LNCAP (cell line): ENCODE results near the gene PGA5.

Source experiments
- TF ChIP-seq, protein P1 (sequence below): fragments of 450-650 bp; IDR thresholded peaks from 2 replicates; pipeline ENCODE4 v1.5.1; 2017; ENCODE audit warnings: mild to moderate bottlenecking

The PGA5 gene

DNA sequence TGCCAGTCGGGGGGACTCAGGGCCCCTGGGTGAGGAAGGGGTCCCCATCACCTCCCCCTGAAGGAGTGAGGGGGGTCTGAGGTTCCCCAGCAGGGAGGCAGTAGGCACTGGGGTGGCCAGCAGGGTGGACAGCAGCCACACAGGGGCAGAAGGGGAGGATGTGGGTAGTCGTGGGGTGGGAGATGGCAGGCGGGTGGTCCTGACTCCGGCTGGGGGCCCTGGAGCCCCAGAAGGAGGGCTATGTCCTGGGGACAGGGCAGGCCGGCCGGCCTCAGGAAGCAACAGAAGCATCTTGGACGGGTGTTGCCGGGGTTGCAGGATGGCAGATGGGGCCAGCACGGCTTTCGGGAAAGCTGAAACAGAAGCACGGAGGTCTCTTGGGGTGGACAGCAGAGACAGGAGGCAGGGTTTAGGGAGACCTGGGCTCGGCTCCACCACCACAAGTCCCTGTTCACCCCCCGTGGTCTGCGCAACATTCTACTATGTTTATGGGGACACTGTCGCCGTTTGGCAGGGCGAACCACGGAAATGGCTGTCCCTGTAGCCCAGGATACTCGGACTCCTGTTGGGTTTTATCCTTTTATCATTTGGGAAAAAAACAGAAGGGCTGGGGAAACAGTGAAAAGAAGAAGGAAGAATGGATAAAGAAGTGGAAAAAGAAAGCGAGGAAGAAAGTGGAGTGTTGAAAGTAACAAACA, 40.1 kb downstream of the PGA5 start:
- TF ChIP-seq, protein P1, sequence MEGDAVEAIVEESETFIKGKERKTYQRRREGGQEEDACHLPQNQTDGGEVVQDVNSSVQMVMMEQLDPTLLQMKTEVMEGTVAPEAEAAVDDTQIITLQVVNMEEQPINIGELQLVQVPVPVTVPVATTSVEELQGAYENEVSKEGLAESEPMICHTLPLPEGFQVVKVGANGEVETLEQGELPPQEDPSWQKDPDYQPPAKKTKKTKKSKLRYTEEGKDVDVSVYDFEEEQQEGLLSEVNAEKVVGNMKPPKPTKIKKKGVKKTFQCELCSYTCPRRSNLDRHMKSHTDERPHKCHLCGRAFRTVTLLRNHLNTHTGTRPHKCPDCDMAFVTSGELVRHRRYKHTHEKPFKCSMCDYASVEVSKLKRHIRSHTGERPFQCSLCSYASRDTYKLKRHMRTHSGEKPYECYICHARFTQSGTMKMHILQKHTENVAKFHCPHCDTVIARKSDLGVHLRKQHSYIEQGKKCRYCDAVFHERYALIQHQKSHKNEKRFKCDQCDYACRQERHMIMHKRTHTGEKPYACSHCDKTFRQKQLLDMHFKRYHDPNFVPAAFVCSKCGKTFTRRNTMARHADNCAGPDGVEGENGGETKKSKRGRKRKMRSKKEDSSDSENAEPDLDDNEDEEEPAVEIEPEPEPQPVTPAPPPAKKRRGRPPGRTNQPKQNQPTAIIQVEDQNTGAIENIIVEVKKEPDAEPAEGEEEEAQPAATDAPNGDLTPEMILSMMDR, result no peak

DNA sequence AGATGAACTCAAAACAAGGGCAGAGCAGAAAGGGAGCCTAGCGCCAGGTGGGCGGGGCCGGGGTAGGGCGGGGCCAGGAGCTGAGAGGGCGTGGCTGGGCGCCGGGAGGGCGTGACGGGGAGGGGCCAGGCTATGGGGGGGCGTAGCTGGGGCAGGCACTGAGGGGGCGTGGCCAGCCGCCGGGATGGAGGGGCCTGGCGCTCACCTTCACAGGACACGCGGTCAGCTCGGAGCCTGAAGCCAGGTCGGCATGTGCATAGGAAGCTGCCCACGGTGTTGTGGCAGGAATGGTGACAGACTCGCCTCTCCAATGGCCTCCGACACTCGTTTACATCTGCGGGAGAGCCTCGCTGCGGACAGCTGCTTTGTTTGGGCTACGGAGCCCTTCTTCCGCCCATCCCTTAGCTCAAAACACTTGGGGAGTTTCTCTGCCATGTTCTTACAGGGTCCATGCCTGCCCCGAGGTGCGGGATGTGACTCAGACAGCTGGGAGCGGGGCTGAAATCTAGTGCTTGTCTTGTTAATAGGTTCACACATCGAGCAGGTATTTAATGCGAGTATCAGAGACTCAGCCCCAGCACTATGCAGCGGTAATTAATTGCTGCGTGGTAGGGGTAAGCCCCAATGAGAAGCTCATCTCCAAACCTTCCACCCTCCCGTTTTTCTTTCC, 40.7 kb downstream of the PGA5 start:
- TF ChIP-seq, protein P1, result no peak

DNA sequence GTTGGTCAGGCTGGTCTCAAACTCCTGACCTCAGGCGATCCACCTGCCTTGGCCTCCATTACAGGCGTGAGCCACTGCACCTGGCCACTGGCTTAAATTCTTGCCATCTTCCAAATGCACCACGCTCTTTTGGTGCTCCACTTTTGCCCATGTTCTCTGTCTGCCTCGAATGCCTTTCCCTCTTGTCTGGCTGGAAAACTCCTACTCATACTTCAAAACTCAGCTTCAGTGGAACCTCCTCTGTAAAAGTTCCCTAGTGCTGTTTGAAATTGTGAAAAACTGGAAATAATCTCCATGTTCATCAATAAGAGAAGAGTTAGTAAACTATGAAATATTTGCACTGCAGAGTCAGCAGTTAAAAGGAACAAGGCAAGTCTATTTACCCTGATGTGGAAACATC, 42.6 kb downstream of the PGA5 start:
- TF ChIP-seq, protein P1, result no peak

DNA sequence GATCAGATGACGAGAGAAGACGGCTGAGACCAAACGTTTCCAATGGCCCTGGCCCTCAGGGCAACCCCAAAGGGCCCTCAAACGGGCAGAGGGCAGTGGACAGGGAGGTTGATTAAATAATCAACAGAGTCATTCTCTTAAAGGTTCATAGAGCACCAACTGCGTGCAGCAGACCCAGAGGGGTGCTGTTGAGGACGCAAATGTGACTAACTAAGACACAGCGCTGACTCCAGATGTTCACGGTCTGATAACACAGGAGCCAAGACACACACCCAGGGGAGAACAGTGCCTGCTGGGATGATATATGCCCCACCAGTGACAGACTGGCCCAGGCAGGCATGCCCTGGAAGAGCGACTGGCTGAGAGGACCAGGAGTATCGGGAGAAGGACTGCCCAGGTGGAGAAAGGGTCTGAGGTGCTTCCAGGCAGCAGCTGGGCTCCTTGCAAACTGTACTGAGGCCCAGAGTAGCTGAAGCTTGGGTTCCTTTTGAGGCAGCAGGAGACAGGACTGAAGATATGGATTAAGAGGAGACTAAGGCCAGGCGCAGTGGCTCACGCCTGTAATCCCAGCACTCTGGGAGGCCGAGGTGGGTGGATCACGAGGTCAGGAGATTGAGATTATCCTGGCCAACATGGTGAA, 46.5 kb downstream of the PGA5 start:
- TF ChIP-seq, protein P1, result no peak

DNA sequence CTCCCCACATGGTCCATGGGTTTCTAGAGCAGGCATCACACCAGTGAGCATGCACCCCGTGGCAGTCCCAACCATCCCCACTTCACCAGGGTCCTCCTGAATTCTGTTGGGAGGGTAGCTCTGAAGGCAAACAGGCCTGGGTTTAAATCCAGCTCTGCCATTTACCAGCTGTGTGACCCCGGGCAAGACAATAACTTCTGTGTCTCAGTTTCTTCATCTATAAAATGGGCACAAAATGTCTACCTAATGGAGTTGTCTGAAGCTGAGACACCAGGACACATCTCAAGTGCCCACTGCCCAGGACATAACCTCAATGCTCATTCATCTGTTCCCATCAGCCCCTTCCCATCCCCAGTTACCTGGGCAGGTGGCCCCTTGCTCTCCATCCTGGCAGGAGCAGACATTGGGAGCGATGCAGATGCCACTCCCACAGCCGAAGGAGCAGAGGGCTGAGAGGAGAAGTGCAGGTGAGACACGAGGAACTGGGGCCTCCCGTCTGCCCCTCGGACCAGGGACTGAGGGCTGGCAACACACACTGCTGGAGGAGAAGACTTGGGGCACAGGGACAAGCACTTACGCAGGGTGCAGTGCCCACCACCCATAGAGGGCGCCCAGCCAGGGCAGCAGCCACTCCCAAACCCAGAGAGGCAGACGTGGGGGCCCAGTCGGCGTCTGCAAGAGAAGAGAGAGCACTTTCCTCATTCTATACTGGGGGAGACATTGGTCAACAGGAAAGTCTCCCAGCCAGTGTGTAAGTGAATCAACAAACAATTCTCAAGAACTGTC, 50.1 kb downstream of the PGA5 start:
- TF ChIP-seq, protein P1, result no peak; the same call in 1 of the 2 replicates

DNA sequence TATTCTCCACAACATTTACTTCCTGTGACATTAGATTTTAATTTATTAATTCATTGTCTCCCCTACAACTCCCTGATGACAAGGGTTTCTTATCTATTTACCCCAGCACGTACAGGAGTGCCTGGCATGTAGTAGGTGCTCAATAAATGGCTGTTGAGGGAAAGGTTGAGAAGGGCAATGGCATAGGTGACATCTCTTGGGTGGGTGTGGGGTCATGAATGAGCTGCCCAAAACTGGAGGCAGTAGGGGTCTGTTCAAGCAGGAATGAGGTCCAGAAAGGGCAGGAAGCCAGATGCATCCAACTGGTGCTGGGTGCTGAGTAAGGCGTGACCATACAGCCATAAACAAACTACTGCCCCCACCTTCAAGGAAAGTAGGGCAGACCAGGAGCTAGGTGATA, 51.4 kb downstream of the PGA5 start:
- TF ChIP-seq, protein P1, result no peak
